ENCODE data around the gene BARX1. TPM values are rescaled to one million over a fixed set of nuclear protein-coding genes. Genes with fewer than 3 reads are reported as not detected.
"Not testable (repeated sequence)": the region's sequence is repeated elsewhere in the genome, so short reads cannot be mapped to it uniquely, and the experiment has no call there.

The BARX1 gene
- total RNA-seq, 6 experiments from 2014 or later: not detected

- WGBS (ENCODE audit: insufficient coverage, low coverage, low lambda C conversion rate, missing lambda C conversion rate): 82% methylated on average over 3 of the region's 4 CpGs
- Histone ChIP-seq H3K36me3 (no peaks in the 10 kb centered on the region), H3K27me3 (peaks cover 9 to 19% of the 10 kb centered on the region in 2 donors), H3K4me3 (no peak overlapping the region), H3K9me3 (no peaks in the 10 kb centered on the region), H3K4me1 (no peaks in the 10 kb centered on the region), H3K27ac (no peak overlapping the region)
- DNase-seq (no peak), ATAC-seq (no peak)
- intact Hi-C loops (cut with DNase I): loop anchor here (5.0 kb wide), 2 partner anchors 137 to 282 kb away; no protein-coding TSS in a partner anchor
- TF ChIP-seq, protein P1, sequence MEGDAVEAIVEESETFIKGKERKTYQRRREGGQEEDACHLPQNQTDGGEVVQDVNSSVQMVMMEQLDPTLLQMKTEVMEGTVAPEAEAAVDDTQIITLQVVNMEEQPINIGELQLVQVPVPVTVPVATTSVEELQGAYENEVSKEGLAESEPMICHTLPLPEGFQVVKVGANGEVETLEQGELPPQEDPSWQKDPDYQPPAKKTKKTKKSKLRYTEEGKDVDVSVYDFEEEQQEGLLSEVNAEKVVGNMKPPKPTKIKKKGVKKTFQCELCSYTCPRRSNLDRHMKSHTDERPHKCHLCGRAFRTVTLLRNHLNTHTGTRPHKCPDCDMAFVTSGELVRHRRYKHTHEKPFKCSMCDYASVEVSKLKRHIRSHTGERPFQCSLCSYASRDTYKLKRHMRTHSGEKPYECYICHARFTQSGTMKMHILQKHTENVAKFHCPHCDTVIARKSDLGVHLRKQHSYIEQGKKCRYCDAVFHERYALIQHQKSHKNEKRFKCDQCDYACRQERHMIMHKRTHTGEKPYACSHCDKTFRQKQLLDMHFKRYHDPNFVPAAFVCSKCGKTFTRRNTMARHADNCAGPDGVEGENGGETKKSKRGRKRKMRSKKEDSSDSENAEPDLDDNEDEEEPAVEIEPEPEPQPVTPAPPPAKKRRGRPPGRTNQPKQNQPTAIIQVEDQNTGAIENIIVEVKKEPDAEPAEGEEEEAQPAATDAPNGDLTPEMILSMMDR (IDR thresholded peaks at IDR 0.05): no peak
- no peak for TF ChIP-seq POLR2A (IDR thresholded peaks at IDR 0.05)
These were observed 9.5 kb upstream of the BARX1 start for GRCh38 chr9:93964685-93965084.

GRCh38 chr9:93963969-93964368 is 8.8 kb upstream of the BARX1 start:
- Histone ChIP-seq H3K9me3 (no peaks in the 10 kb centered on the region), H3K27me3 (peaks cover 15 to 26% of the 10 kb centered on the region in 2 donors), H3K4me1 (peaks cover 0 to 2% (median 0%) of the 10 kb centered on the region in 4 donors), H3K27ac (no peak overlapping the region), H3K36me3 (no peaks in the 10 kb centered on the region), H3K4me3 (no peak overlapping the region)
- DNase-seq (no peak), ATAC-seq (no peak)
- intact Hi-C loops (cut with DNase I): loop anchor here (5.0 kb wide), 2 partner anchors 137 to 282 kb away; no protein-coding TSS in a partner anchor
- 42% methylated on average over 7 of the region's 8 CpGs for WGBS (ENCODE audit: insufficient coverage, low coverage, low lambda C conversion rate, missing lambda C conversion rate)
- TF ChIP-seq POLR2A (IDR thresholded peaks at IDR 0.05): no peak
- TF ChIP-seq, protein P1 (IDR thresholded peaks at IDR 0.05): no peak

DNA sequence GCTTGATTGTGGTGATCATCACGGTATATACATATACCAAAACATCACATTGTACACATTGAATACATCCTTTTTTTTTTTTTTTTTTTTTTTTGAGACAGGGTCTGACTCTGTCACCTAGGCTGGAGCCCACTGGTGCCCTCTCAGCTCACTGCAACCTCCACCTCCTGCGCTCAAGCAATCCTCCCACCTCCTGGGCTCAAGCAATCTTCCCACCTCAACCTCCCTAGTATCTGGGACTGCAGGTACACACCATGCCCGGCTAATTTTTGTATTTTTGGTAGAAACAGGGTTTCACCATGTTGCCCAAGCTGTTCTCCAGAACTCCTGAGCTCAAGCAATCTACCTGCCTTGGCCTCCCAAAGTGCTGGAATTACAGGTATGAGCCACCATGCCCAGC is 8.3 kb upstream of the BARX1 start:
- not testable (repeated sequence) for H3K4me1 ChIP-seq, ATAC-seq, H3K36me3 ChIP-seq, H3K27ac ChIP-seq, H3K4me3 ChIP-seq, H3K9me3 ChIP-seq, DNase-seq
- 13% methylated on average over 2 of the region's 3 CpGs for WGBS (ENCODE audit: insufficient coverage, low coverage, low lambda C conversion rate, missing lambda C conversion rate)
- H3K27me3 ChIP-seq: peaks cover 15 to 29% of the 10 kb centered on the region in 2 donors
- intact Hi-C loops (cut with DNase I): loop anchor here (5.0 kb wide), 2 partner anchors 136 to 281 kb away; no protein-coding TSS in a partner anchor

GRCh38 chr9:93962561-93963440 is 7.6 kb upstream of the BARX1 start:
- Histone ChIP-seq H3K9me3 (no peaks in the 10 kb centered on the region), H3K4me1 (peaks cover 0 to 10% (median 0%) of the 10 kb centered on the region in 4 donors)
- intact Hi-C loops (cut with DNase I): loop anchor here (5.0 kb wide), 2 partner anchors 136 to 280 kb away; no protein-coding TSS in a partner anchor

More at GRCh38 chr9:93962561-93963440, 7.6 kb upstream of the BARX1 start:
- ATAC-seq (peak; percentile 84 to 95 (median 91)), DNase-seq (peak; percentile 74 to 78 (median 75))
- Histone ChIP-seq H3K4me3 (no peak overlapping the region), H3K27me3 (peaks cover 21 to 36% of the 10 kb centered on the region in 2 donors), H3K27ac (no peak overlapping the region), H3K36me3 (no peaks in the 10 kb centered on the region)
- WGBS (ENCODE audit: insufficient coverage, low coverage, low lambda C conversion rate, missing lambda C conversion rate): 21% methylated on average over 22 of the region's 22 CpGs
- TF ChIP-seq, protein P1 (IDR thresholded peaks at IDR 0.05): peak; percentile 86 to 91 (median 86)
- no peak for TF ChIP-seq POLR2A (IDR thresholded peaks at IDR 0.05)

Measured in right lobe of liver (tissue), 6 donors.